GM12892 (cell line): ENCODE results near the gene PHF21A.

Source experiments
- POLR2A ChIP-seq: IDR thresholded peaks from 2 replicates; pipeline ENCODE4 v1.6.1; 2011; ENCODE audit warnings: low read depth, low read length, control low read depth
- POLR2AphosphoS5 ChIP-seq: IDR thresholded peaks from 2 replicates; pipeline ENCODE4 v1.6.1; 2011; ENCODE audit warnings: low read depth, low read length, control low read depth
- TAF1 ChIP-seq: IDR thresholded peaks from 2 replicates; pipeline ENCODE4 v1.6.1; 2011; ENCODE audit warnings: low read depth, mild to moderate bottlenecking, control low read depth, low read length, borderline replicate concordance

- TF ChIP-seq POLR2A (no peak), POLR2AphosphoS5 (no peak), TAF1 (no peak)
Observed at GRCh38 chr11:46073632-46074031, 47.6 kb downstream of the PHF21A start.
